PC-3 (cell line): ENCODE results near the gene LPXN.

Source experiments
- EZH2phosphoT487 ChIP-seq: fragments of 300-600 bp; sonication (generic); IDR thresholded peaks from 2 replicates; pipeline ENCODE4 v1.6.1; 2018; ENCODE audit warnings: mild to moderate bottlenecking, antibody characterized with exemption, low read length, borderline replicate concordance
- TF ChIP-seq, protein P1 (sequence below): fragments of 300-600 bp; sonication (generic); conservative IDR thresholded peaks from 2 replicates; pipeline ENCODE4 v1.5.1; 2017; ENCODE audit warnings: antibody characterized with exemption, low read depth, mild to moderate bottlenecking, low read length

DNA sequence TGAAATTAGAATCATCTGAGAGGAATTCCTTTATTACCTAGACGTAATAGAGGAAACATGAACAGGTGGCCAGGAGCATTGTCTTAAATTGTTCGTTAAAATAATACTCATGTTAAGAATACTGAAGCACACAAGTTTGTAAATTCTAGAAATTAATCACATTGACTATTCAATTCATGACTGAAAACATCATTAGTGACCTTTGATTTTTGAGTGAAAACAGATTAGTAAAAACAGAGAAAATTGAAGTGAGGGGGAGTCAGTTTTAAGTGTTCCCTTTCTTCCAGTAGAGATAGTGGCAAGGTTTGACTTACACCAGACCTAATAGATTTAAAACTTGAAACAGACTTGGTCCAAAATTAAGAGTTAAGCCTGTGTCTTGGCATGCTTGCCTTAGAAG, 4.7 kb upstream of the LPXN start:
- no peak for TF ChIP-seq EZH2phosphoT487
- TF ChIP-seq, protein P1, sequence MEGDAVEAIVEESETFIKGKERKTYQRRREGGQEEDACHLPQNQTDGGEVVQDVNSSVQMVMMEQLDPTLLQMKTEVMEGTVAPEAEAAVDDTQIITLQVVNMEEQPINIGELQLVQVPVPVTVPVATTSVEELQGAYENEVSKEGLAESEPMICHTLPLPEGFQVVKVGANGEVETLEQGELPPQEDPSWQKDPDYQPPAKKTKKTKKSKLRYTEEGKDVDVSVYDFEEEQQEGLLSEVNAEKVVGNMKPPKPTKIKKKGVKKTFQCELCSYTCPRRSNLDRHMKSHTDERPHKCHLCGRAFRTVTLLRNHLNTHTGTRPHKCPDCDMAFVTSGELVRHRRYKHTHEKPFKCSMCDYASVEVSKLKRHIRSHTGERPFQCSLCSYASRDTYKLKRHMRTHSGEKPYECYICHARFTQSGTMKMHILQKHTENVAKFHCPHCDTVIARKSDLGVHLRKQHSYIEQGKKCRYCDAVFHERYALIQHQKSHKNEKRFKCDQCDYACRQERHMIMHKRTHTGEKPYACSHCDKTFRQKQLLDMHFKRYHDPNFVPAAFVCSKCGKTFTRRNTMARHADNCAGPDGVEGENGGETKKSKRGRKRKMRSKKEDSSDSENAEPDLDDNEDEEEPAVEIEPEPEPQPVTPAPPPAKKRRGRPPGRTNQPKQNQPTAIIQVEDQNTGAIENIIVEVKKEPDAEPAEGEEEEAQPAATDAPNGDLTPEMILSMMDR: no peak
